Kidney (tissue), 22 donors: ENCODE results near the gene CEACAM18. TPM values are rescaled to one million over a fixed set of nuclear protein-coding genes. Genes with fewer than 3 reads are reported as not detected.
A peak's percentile ranks its signal among the peaks of the same experiment; 100 is the strongest.

ENCODE experiments used
- DNase-seq, 5 donors: peaks; one replicate each; pipeline ENCODE4 v3.0.0-alpha.2; 2013 to 2020
- FAIRE-seq: peaks from 2 replicates; lab custom pipeline; 2012; peaks lifted over from hg19 to GRCh38; lab: Jason Lieb, UNC
- H3K27ac ChIP-seq, 2 donors: one replicate each; pipeline ENCODE4 v1.7.0; 2013; ENCODE audit warnings: low read depth in 2 of 2, low read length in 2 of 2, inconsistent platforms in 1 of 2
- H3K27me3 ChIP-seq: one replicate; pipeline ENCODE4 v1.7.1; 2013; ENCODE audit warnings: low read length, inconsistent platforms; ENCODE audit not compliant: control insufficient read depth, insufficient read depth
- H3K36me3 ChIP-seq, 3 donors: one replicate each; pipeline versions ENCODE4 v1.7.0 to v1.7.1; 2013; ENCODE audit warnings: low read length in 3 of 3, control low read depth in 1 of 3, inconsistent platforms in 1 of 3; ENCODE audit not compliant: insufficient read depth in 3 of 3, control insufficient read depth in 2 of 3
- H3K4me1 ChIP-seq, 3 donors: one replicate each; pipeline versions ENCODE4 v1.7.0 to v1.7.1; 2013; ENCODE audit warnings: low read length in 3 of 3, inconsistent platforms in 1 of 3, low read depth in 1 of 3; ENCODE audit not compliant: control insufficient read depth in 2 of 3, insufficient read depth in 2 of 3
- H3K4me3 ChIP-seq, 3 donors: one replicate each; pipeline versions ENCODE4 v1.7.0 to v1.8.1; 2013; ENCODE audit warnings: low read length in 3 of 3, control low read depth in 1 of 3, inconsistent platforms in 1 of 3
- H3K9ac ChIP-seq, 3 donors: one replicate each; pipeline versions ENCODE4 v1.7.0 to v1.7.1; 2013; ENCODE audit warnings: low read length in 3 of 3, control low read depth in 1 of 3, inconsistent platforms in 1 of 3
- H3K9me3 ChIP-seq, 3 donors: one replicate each; pipeline versions ENCODE4 v1.7.0 to v1.7.1; 2013; ENCODE audit warnings: low read length in 3 of 3, control low read depth in 1 of 3, inconsistent platforms in 1 of 3; ENCODE audit not compliant: control insufficient read depth in 2 of 3, insufficient read depth in 1 of 3
- CTCF ChIP-seq: IDR thresholded peaks from 3 replicates; pipeline ENCODE4 v1.5.1; 2012; ENCODE audit warnings: mild to moderate bottlenecking, moderate library complexity, borderline replicate concordance; ENCODE audit not compliant: insufficient read depth; ENCODE audit errors: extremely low read depth
- intact Hi-C: fragments of 100-400 bp; cut with DNase I; formaldehyde crosslinking; loops from one replicate; pipeline ENCODE4 v1.11.1; 2022
- long read RNA-seq, 10 donors: library from polyadenylated mRNA in 1 of 10; unstranded in 1 of 10; transcript quantifications; one replicate each; pipeline ENCODE4 v2.0.0 and lab custom pipeline, GENCODE V29; 2021 to 2026
- polyA plus RNA-seq: library from polyadenylated mRNA; stranded (reverse); fragments of 350-450 nt; fragmentation: Illumina TruSeq; extraction: RNeasy Lipid Tissue Mini Kit (QIAGEN cat#74804); gene quantifications from one replicate; pipeline ENCODE4 v1.2.3, GENCODE V29; 2014; ENCODE audit warnings: low read depth, low replicate concordance; ENCODE audit not compliant: insufficient read depth
- total RNA-seq: library from RNA; stranded (reverse); fragmentation: NEBNext Ultra II Directional; extraction: Animal tissue kit (Norgen Biotek cat#: 25700); gene quantifications from one replicate; pipeline ENCODE4 v1.2.1, GENCODE V29; 2021
- donor health status: control.
- donor health status: control.
- donor health status: control.
- donor health status: control.
- donor health status: control.
- donor health status: DM: yes; HTN: yes; CAD: no.
- donor health status: Normal renal cell carcinoma (clear cell type).

Gene CEACAM18
- total RNA-seq (not detected), polyA plus RNA-seq (not detected)
- long read RNA-seq, donor 1, result 0 reads
- long read RNA-seq, donor 2, result 0 reads
- long read RNA-seq, donor 3, result 0 reads
- long read RNA-seq, donor 4, result 0 reads
- long read RNA-seq, donor 5, result 0 reads
- long read RNA-seq, donor 6, result 0 reads
- long read RNA-seq, donor 7, result 0 reads
- long read RNA-seq, donor 8, result 0 reads
- long read RNA-seq, donor 9, result 0 reads
- long read RNA-seq, donor 10, result 0 reads

DNA sequence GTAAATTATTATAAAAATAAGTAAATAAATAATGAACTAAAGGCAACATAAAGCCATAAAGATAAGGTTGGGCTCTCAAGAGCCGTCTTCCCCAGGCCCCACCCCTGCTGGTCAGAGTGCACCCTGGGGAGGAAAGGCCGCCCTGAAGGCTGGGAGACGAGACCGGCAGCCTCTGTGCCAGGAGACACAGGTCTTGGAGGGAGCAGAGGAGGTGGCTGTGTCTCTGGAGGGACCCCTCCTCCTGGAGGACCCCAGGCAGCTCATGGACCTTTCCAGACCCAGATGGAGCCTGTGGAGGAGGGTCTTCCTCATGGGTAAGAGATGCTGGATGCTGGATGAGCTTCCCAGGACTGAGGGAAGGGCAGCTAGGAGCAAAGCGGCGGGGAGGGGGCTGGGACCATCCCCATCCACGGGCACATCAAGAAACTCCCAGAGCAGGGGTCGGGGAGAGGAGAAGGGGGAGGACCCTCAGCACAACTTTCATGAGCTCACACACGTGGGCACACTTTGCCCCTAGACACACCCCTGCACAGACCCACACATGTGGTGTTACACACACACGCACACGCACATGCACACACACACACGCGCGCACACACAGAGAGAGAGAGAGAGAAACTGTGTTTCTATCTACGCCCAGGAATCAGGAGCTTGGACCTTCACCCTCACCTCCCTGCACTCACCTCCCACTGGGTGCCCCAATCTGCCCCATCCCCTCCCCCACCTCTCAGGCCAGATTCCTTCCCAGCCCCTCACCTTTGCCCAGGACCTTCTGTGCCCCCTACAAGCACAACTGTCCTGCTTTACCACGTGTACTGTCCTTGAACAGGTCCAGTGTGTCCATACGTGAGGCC, at the start of gene CEACAM18:
Gene CEACAM18 (plus strand): TSS at position 159 of the 854 bp plus-strand sequence.
- Histone ChIP-seq H3K4me3 (no peak within 1 kb of the TSS), H3K36me3 (no peaks in the 10 kb centered on the region), H3K9ac (no peak within 1 kb of the TSS), H3K27me3 (no peaks in the 10 kb centered on the region), H3K27ac (no peak within 1 kb of the TSS), H3K4me1 (no peaks in the 10 kb centered on the region), H3K9me3 (peaks cover 0 to 3% (median 0%) of the 10 kb centered on the region in 3 donors)
- FAIRE-seq (no peak), DNase-seq (no peak)
- intact Hi-C loops, result loop anchor here (10.0 kb wide), 1 partner anchor 166 kb away; the partner anchor contains the start of gene SIGLEC14
- no peak for TF ChIP-seq CTCF

- TF ChIP-seq CTCF, result no peak
- Histone ChIP-seq H3K9me3 (no peaks in the 10 kb centered on the region), H3K36me3 (no peaks in the 10 kb centered on the region), H3K9ac (no peak overlapping the region), H3K27me3 (no peaks in the 10 kb centered on the region), H3K4me3 (no peak overlapping the region), H3K27ac (no peak overlapping the region), H3K4me1 (no peaks in the 10 kb centered on the region)
- peak in 1 of 5 donors; percentile 12 for DNase-seq
- intact Hi-C loops, result no loop called here
- FAIRE-seq, result no peak
These were observed 48.1 kb upstream of the CEACAM18 start for GRCh38 chr19:51430221-51430620.

GRCh38 chr19:51431124-51431523, 47.2 kb upstream of the CEACAM18 start:
- no peak for DNase-seq
- intact Hi-C loops, result no loop called here
- no peaks in the 10 kb centered on the region for H3K9me3 ChIP-seq
- no peak overlapping the region for H3K9ac ChIP-seq
- no peak for TF ChIP-seq CTCF
- H3K27ac ChIP-seq, result no peak overlapping the region
- H3K36me3 ChIP-seq, result no peaks in the 10 kb centered on the region
- H3K4me1 ChIP-seq, result no peaks in the 10 kb centered on the region
- H3K4me3 ChIP-seq, result no peak overlapping the region
- no peak for FAIRE-seq
- H3K27me3 ChIP-seq, result no peaks in the 10 kb centered on the region
